VCaP (cell line): ENCODE results near the gene ANK2.

ENCODE experiments used
- H3K27ac ChIP-seq: fragments of 450-650 bp; 2 replicates; pipeline ENCODE4 v1.5.1; 2017
- CTCF ChIP-seq: fragments of 450-650 bp; conservative IDR thresholded peaks from 2 replicates; pipeline ENCODE4 v1.5.1; 2017; ENCODE audit warnings: mild to moderate bottlenecking, moderate library complexity

ANK2 gene

DNA sequence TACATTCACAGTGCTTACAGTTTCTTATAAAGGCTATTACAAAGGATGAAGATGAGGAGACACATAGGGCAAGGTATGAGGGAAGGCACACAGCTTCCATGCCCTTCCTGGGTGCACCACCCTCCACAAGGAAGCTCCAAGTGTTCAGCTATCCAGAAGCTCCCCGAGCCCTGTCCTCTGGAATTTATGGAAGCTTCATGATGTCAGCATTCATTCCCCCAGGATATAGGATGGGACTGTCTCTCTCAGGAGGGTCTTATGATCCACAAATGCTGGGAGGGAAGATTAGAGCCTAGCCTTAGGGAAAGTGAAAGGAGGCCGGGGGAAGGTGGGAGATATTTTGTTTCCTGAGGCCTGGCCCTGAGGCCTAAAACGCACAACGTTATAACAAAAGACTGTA lies 236.0 kb downstream of the ANK2 start:
- no peak for TF ChIP-seq CTCF
- H3K27ac ChIP-seq, result no peak overlapping the region

GRCh38 chr4:113288257-113288656 lies 238.8 kb downstream of the ANK2 start:
- no peak overlapping the region for H3K27ac ChIP-seq
- no peak for TF ChIP-seq CTCF

DNA sequence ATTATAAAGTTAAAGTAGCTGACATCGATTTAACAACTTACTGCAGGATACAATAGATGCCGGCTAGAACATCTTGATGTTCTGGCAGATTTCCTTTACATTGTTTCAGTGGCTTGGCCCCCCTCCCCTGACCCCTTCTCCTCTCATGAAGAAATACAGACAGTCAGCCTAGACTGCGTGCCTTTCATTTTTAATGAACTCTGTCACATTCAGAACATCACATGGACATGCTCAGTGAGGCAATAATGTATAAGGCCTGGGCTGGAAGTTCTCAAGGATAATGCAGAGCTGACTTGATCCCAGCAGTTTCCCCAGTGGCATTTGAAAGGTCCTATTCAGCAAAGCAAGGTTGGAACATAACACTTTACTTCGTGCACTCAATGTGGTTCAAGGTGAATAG lies 239.2 kb downstream of the ANK2 start:
- no peak for TF ChIP-seq CTCF
- no peak overlapping the region for H3K27ac ChIP-seq

DNA sequence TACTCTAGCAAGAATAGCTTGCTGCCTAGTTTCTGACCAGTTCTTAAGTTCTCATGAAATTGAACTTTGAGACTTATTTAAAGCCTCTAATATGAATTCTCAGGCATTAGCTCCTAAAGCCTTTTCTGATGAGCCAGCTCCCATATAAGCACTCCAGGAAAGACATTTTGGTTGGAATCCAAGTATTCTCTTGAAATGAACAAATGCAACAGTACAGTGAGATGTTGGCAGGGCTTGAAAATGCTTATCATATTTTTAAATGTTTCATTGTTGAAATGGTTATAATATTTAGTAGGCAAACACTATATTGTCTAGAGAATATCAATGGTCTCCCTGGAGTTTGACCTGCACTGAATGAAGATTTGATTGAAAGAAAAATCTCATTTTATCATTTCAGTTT lies 240.3 kb downstream of the ANK2 start:
- no peak for TF ChIP-seq CTCF
- no peak overlapping the region for H3K27ac ChIP-seq

DNA sequence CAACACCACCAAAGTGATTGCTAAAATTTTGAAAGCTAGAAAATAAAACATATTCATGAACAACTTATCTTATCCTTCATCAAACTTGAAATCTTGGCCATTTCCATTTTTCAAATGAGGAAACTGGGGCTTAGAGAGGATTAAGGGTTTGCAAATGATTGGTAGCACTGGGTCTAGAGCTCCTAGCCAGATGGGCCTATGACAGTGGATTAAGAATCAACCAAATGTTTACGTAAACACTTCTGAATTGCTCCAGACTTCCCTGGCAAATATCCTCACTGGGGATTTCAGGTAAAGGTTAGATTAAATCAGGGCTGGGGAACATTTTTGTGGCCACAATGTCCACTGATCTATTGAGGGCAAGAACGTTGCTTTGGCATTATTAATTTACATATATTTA lies 241.2 kb downstream of the ANK2 start:
- no peak for TF ChIP-seq CTCF

GRCh38 chr4:113292371-113293042 lies 243.1 kb downstream of the ANK2 start:
- TF ChIP-seq CTCF, result no peak
- H3K27ac ChIP-seq, result no peak overlapping the region

More for the DNA sequence above, 241.2 kb downstream of the ANK2 start:
- H3K27ac ChIP-seq, result no peak overlapping the region

- TF ChIP-seq CTCF, result no peak
- H3K27ac ChIP-seq, result no peak overlapping the region
Measured at GRCh38 chr4:113293043-113293560, 243.6 kb downstream of the ANK2 start.
